ENCODE data around the gene MPND.

Gene MPND

GRCh38 chr19:4368128-4368820, 24.9 kb downstream of the MPND start:
- DNase-seq: no peak

- no peak for DNase-seq
Observed at GRCh38 chr19:4369109-4369887, 25.9 kb downstream of the MPND start.

GRCh38 chr19:4369888-4370260, 26.5 kb downstream of the MPND start:
- peak; percentile 41 for DNase-seq

GRCh38 chr19:4370418-4371041, 27.2 kb downstream of the MPND start:
- DNase-seq: no peak

GRCh38 chr19:4371247-4372164, 28.1 kb downstream of the MPND start:
- no peak for DNase-seq

- no peak for DNase-seq
Observed at GRCh38 chr19:4372165-4373012, 29.0 kb downstream of the MPND start.

GRCh38 chr19:4373013-4373367, 29.6 kb downstream of the MPND start:
- no peak for DNase-seq

- DNase-seq: peak; percentile 62
Observed at GRCh38 chr19:4373601-4374497, 30.5 kb downstream of the MPND start.

- DNase-seq: peak; percentile 86
Observed at GRCh38 chr19:4374498-4375163, 31.3 kb downstream of the MPND start.

- DNase-seq: peak; percentile 78
Observed at GRCh38 chr19:4375164-4376027, 32.0 kb downstream of the MPND start.

GRCh38 chr19:4376028-4376670, 32.8 kb downstream of the MPND start:
- DNase-seq: no peak

- DNase-seq: no peak
Observed at GRCh38 chr19:4376671-4376990, 33.3 kb downstream of the MPND start.

- no peak for DNase-seq
Observed at GRCh38 chr19:4376991-4377781, 33.8 kb downstream of the MPND start.

GRCh38 chr19:4378886-4379285, 35.5 kb downstream of the MPND start:
- DNase-seq: no peak

GRCh38 chr19:4379383-4380253, 36.3 kb downstream of the MPND start:
- DNase-seq: no peak

GRCh38 chr19:4380254-4380727, 36.9 kb downstream of the MPND start:
- no peak for DNase-seq
